ENCODE results near the gene FTO. TPM values are rescaled to one million over a fixed set of nuclear protein-coding genes. Genes with fewer than 3 reads are reported as not detected.
A peak's percentile ranks its signal among the peaks of the same experiment; 100 is the strongest.

The FTO gene
- total RNA-seq, 1 donor from 2014 or later = 110 TPM

GRCh38 chr16:53944025-53944424 is 240.1 kb downstream of the FTO start:
- Mint-ChIP-seq H3K4me3 (no peak overlapping the region), H3K27ac (no peak overlapping the region), H3K9me3 (peaks cover 2% of the 10 kb centered on the region), H3K4me1 (peaks cover 16% of the 10 kb centered on the region), H3K27me3 (ENCODE audit: insufficient read depth, low read depth) (no peaks in the 10 kb centered on the region), H3K36me3 (peaks cover 9% of the 10 kb centered on the region)
- no peak for DNase-seq (ENCODE audit: low spot score)
- no peak overlapping the region for H3K4me2 ChIP-seq
- H3K79me2 ChIP-seq (ENCODE audit: low read depth) = no peaks in the 10 kb centered on the region
- TF ChIP-seq EZH2phosphoT487 (IDR thresholded peaks at IDR 0.05) = no peak
- TF ChIP-seq, protein P1, sequence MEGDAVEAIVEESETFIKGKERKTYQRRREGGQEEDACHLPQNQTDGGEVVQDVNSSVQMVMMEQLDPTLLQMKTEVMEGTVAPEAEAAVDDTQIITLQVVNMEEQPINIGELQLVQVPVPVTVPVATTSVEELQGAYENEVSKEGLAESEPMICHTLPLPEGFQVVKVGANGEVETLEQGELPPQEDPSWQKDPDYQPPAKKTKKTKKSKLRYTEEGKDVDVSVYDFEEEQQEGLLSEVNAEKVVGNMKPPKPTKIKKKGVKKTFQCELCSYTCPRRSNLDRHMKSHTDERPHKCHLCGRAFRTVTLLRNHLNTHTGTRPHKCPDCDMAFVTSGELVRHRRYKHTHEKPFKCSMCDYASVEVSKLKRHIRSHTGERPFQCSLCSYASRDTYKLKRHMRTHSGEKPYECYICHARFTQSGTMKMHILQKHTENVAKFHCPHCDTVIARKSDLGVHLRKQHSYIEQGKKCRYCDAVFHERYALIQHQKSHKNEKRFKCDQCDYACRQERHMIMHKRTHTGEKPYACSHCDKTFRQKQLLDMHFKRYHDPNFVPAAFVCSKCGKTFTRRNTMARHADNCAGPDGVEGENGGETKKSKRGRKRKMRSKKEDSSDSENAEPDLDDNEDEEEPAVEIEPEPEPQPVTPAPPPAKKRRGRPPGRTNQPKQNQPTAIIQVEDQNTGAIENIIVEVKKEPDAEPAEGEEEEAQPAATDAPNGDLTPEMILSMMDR (IDR thresholded peaks at IDR 0.05) = no peak
- no peaks in the 10 kb centered on the region for H4K20me1 ChIP-seq (ENCODE audit: low read depth)
- H3F3A ChIP-seq (ENCODE audit: low read depth) = no peaks in the 10 kb centered on the region
- no peak overlapping the region for H3K9ac ChIP-seq
- H3K4me1 ChIP-seq = peaks cover under 1% of the 10 kb centered on the region
- H3K9me3 ChIP-seq (ENCODE audit: low read depth) = no peaks in the 10 kb centered on the region
- no peaks in the 10 kb centered on the region for H3K36me3 ChIP-seq
- no peaks in the 10 kb centered on the region for H3K27me3 ChIP-seq
- no peak overlapping the region for H3K4me3 ChIP-seq
- H3K27ac ChIP-seq = no peak overlapping the region
- H2AFZ ChIP-seq (replicated peaks) = no peak overlapping the region

DNA sequence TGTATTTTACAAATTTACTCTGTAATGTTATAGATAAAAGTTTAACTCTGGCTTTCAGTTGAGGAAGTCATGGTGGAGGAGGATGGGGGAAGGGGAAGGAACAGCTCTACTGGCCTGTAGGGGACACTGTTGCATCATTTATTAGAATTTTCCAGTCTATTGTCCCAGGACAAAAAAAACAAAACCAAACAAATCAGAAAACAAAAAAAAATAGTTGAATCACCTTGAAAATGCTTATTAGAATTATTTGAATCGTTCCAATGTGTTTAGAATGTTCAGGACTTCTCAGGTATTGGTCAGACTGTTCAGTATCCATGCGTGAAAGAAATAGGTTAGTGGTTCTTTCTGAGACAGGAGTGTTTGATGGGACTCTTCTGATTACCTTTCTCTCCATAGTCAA is 242.0 kb downstream of the FTO start:
- Mint-ChIP-seq H3K27me3 (ENCODE audit: insufficient read depth, low read depth) (no peaks in the 10 kb centered on the region), H3K9me3 (no peaks in the 10 kb centered on the region), H3K27ac (no peak overlapping the region), H3K4me1 (peaks cover 25% of the 10 kb centered on the region), H3K4me3 (no peak overlapping the region), H3K36me3 (peaks cover 5% of the 10 kb centered on the region)
- Histone ChIP-seq H3K79me2 (ENCODE audit: low read depth) (no peaks in the 10 kb centered on the region), H3K27ac (no peak overlapping the region), H3K9ac (no peak overlapping the region), H2AFZ (replicated peaks) (no peak overlapping the region), H3K9me3 (ENCODE audit: low read depth) (no peaks in the 10 kb centered on the region), H3K4me3 (no peak overlapping the region), H3F3A (ENCODE audit: low read depth) (no peaks in the 10 kb centered on the region), H3K4me2 (no peak overlapping the region), H3K36me3 (no peaks in the 10 kb centered on the region), H3K4me1 (peaks cover 18% of the 10 kb centered on the region), H3K27me3 (no peaks in the 10 kb centered on the region), H4K20me1 (ENCODE audit: low read depth) (no peaks in the 10 kb centered on the region)
- DNase-seq (ENCODE audit: low spot score) = peak; percentile 65
- TF ChIP-seq, protein P1 (IDR thresholded peaks at IDR 0.05) = peak; percentile 97
- no peak for TF ChIP-seq EZH2 (IDR thresholded peaks at IDR 0.05)

DNA sequence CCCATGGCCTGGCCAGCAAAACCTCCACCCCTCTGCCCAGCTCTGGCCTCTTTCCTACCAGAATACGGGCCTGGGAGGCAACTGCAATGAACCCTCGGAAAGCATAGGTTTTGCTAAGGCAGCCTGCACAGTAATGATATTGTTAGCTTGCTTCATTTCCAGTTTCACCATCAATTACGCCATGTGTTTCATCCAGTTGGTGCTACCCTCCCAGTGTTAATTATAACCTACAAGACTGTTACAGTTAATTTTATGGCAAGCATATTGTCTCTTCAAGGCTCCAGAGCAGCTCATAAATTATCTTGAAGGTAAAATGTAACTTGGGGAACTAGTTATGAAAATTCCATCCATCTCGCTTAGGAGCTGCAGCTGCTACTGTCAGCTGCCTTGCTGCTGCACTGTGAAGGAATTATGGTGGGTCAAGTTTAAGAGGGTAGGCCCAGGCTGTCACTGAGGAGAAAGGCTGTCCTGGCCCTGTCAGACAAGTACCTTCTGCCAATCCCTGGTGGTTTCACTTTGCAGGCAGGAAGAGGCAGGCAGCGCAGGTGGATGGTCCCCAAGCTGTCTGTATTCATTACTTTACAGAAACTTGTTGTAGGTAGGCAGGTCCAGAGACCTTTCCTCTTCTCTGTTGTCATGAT is 242.9 kb downstream of the FTO start:
- H3K27ac Mint-ChIP-seq = no peak overlapping the region
- Histone ChIP-seq H3K79me2 (ENCODE audit: low read depth) (no peaks in the 10 kb centered on the region), H3K4me3 (no peak overlapping the region), H3K4me2 (no peak overlapping the region), H3K36me3 (no peaks in the 10 kb centered on the region), H4K20me1 (ENCODE audit: low read depth) (no peaks in the 10 kb centered on the region), H2AFZ (replicated peaks) (no peak overlapping the region), H3K27ac (no peak overlapping the region), H3K9ac (no peak overlapping the region), H3F3A (ENCODE audit: low read depth) (no peaks in the 10 kb centered on the region), H3K9me3 (ENCODE audit: low read depth) (no peaks in the 10 kb centered on the region), H3K27me3 (no peaks in the 10 kb centered on the region), H3K4me1 (peaks cover 18% of the 10 kb centered on the region)
- no peak for DNase-seq (ENCODE audit: low spot score)
- no peak overlapping the region for H3K4me3 Mint-ChIP-seq
- H3K9me3 Mint-ChIP-seq = no peaks in the 10 kb centered on the region
- peaks cover 2% of the 10 kb centered on the region for H3K36me3 Mint-ChIP-seq
- TF ChIP-seq, protein P1 (IDR thresholded peaks at IDR 0.05) = no peak
- no peak for TF ChIP-seq EZH2 (IDR thresholded peaks at IDR 0.05)
- no peak for TF ChIP-seq EZH2phosphoT487 (IDR thresholded peaks at IDR 0.05)
- peaks cover 25% of the 10 kb centered on the region for H3K4me1 Mint-ChIP-seq
- no peaks in the 10 kb centered on the region for H3K27me3 Mint-ChIP-seq (ENCODE audit: insufficient read depth, low read depth)
